HG03432 (cell line): ENCODE data around the gene CD163L1.
"Not testable (repeated sequence)": the region's sequence is repeated elsewhere in the genome, so short reads cannot be mapped to it uniquely, and the experiment has no call there.

Experiments
- ATAC-seq: cut with Tn5 transposase; IDR thresholded peaks from one replicate; pipeline ENCODE4 v1.9.1; 2021; ENCODE audit warnings: mild to moderate bottlenecking, moderate library complexity; ENCODE audit not compliant: unreplicated experiment

Gene CD163L1

DNA sequence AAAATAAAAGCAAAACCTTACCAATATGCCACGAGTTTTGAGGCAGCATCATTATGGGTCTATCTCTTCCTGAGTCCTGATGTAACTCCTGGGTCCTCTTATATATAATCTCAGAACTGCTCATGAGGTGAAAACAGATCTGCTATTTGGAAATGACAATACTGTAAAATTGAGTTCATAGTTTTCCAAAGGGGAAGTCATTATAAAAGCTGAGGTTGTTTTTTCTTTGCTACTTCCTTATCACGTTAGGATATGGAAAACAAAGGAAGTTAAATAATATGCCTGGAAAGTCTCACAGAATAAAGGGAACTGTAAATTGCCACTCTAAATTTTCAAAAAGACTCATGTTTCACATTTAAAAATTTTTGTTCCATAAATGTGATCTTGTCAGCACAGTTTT lies at the start of gene CD163L1:
Gene CD163L1, minus strand, starts transcription at position 78 of the 400 bp plus-strand sequence. Its CDS starts 26 bp downstream, at position 52.
- ATAC-seq = no peak

- ATAC-seq = no peak
Measured at GRCh38 chr12:7493006-7493405, 49.1 kb upstream of the CD163L1 start.

DNA sequence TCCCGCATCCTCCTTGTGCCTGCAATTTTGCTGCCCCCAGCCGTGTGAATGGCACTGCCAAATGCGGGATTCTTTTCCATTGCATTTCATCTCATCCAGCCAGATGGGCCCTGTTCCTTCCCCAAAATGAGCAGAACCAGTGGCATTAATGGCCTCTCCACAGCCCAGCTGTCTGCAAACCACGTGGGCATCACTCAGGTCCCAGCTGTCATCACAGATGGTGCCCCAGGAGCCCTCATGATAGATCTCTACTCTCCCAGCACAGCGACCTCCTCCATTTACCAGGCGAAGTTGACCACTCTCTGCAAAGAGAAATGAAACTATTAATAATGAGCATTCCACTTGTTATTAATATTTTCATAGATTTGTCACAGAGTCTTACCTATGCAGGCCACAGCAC lies 42.6 kb upstream of the CD163L1 start:
- no peak for ATAC-seq

GRCh38 chr12:7485095-7485494 lies 41.1 kb upstream of the CD163L1 start:
- ATAC-seq = no peak

DNA sequence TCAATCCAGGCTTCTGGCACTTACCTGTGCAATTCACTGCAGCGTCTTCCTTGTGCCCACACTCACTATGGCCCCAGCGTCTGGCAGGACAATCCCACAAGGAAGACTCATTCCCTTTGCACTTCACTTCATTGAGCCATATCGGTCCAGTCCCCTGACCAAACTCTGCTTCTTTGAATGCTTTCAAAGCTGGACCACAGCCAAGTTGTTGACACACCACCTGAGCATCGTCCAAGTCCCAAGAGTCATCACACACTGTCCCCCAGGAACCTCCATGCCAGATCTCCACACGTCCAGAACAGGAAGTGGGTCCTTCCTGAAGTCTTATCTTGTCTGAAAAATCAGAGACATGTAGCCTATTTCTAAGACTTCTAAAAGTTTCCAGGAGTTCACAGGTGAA lies 39.4 kb upstream of the CD163L1 start:
- ATAC-seq = no peak

DNA sequence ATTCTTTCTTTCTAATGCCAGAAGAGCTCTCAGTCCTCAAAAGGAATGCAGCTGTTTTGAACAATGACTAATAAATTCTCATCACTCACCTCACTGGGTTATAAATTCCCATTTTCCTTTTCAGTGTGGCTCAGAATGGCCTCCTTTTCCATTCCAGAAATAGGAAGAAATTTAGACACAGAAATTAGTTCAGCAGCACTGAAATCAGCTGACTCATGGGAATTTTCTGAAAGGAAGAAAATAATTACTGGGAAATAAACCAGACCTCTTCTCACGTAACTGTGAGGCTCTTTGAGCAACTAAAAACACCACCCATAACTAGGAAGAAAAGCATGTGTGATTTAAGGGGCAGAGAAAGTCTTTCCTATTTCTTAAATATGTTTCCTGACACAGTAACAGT lies 35.8 kb upstream of the CD163L1 start:
- no peak for ATAC-seq

DNA sequence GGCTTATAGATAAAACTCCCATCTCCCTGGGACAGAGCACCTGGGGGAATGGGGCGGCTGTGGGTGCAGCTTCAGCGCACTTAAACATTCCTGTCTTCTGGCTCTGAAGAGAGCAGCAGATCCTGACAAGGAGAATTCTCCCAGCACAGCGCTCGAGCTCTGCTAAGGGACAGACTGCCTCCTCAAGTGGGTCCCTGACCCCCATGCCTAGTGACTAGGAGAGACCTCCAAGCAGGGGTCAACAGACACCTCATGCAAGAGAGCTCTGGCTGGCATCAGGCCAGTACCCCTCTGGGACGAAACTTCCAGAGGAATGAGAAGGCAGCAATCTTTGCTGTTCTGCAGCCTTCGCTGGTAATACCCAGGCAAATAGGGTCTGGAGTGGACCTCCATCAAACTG lies 28.1 kb upstream of the CD163L1 start:
- no peak for ATAC-seq

GRCh38 chr12:7460375-7461259 lies 16.7 kb upstream of the CD163L1 start:
- no peak for ATAC-seq

DNA sequence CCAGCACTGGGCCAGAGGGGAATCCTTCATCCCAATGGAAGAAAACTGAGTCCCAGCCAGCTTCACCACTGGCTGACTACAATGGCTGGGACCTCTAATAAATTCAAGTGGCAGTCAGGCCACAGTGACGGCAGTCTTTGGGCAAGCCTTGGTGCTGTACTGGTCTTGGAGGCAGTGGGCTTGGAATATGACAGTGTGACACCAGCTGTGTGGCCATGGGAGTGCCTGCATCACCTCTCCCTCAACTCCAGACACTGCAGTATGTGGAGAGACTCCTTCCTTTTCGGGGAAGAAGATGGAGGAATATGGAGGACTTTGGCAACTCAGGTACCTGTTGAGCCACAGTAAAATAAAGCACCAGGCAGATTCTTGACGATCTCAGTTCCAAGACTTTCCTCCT lies 16.0 kb upstream of the CD163L1 start:
- ATAC-seq = no peak

- ATAC-seq = no peak
Measured at GRCh38 chr12:7451756-7452155, 7.8 kb upstream of the CD163L1 start.

DNA sequence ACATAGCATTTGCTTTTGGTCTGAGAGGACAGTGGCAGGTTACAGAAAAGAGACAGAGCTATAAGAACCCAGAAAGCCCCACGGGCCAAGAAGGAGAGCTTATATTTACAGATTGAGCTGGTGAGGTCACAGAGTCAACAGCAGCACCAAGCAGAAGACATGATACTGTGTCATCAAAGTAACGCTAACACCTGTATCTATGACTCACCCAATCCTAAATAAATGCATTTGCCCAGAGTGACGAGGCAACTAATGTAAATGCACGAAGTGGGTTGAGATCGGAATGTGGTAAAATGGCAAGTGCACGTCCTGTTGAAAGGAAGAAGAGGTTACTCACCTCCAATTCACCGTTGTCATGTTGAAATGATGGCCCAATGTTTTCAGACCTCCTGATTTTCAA lies 6.7 kb upstream of the CD163L1 start:
- ATAC-seq = no peak

GRCh38 chr12:7448099-7448498 lies 4.1 kb upstream of the CD163L1 start:
- ATAC-seq = no peak

DNA sequence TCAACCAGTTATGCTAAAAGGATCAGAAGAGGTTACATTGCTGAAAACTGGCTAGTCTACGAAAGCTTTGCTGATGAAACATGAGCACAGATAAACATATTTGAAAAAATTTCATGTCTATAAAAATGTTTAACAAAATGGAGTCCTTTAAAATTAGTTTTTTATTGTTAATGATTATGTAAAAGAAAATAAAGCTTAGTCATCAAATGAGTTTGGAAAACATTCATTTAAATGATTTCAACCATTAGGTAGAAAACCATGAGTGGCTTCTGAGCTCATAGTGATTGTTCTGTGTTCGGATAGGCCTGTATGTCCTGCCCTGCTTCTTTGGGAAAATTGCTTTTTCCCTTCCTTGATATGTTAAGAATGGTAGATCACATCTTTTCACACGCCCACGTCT lies 584 bp upstream of the CD163L1 start:
- no peak for ATAC-seq

DNA sequence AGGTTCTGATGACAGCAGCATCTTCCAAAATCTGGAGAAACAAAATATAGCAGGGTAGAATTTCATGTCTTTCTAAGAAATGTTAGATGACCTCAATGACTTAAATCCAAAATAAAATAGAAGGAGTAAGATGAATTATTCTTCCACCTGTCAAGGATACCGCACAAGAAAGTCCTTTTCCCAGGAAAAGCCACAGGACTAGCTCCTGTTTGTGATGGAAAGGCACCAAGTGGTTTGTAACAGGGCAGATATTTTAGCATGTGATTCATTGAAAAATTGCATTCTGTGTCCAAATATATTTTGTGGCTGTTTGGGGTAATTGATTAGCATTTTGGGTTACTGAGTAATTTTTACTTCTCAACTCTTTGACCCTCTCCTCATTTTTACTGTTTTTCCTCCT lies 2.7 kb downstream of the CD163L1 start:
- no peak for ATAC-seq

- no peak for ATAC-seq
Measured at GRCh38 chr12:7439579-7440505, 4.1 kb downstream of the CD163L1 start.

GRCh38 chr12:7438291-7438995 lies 5.5 kb downstream of the CD163L1 start:
- not testable (repeated sequence) for ATAC-seq

DNA sequence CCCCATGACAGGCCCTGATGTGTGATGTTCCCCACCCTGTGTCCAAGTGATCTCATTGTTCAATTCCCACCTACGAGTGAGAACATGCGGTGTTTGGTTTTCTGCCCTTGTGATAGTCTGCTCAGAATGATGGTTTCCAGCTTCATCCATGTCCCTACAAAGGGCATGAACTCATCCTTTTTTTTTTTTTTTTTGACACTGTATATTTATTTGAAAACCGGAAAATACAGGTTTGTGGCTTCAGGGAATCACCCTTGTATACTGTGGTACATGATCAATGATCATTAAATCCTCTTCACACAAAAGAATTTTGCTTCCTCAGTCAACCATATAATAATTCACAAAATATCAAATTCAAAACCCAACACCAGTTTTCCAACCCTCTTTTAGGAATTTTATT lies 6.5 kb downstream of the CD163L1 start:
- ATAC-seq = not testable (repeated sequence)

DNA sequence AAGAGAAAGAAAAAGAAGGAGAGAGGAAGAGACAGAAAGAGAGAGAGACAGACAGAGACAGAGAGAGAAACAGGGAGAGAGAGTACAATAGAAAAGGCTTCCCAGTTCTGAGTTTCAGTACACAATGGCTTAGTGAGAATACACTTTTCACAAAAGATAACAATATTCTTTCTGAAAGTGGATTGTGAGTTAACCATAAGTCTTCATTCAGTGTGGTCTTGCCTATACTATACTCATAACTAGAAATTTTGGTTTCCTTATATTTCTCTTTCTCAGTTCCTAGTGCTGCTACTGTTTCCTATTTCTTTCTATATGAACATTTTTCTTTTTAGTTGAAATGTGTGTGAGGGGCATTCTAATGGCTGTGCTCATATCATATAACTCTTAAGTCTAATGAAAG lies 9.3 kb downstream of the CD163L1 start:
- no peak for ATAC-seq

GRCh38 chr12:7433276-7433822 lies 10.6 kb downstream of the CD163L1 start:
- no peak for ATAC-seq

- no peak for ATAC-seq
Measured at GRCh38 chr12:7431993-7432685, 11.8 kb downstream of the CD163L1 start.
